GM12874 (cell line): ENCODE data around the gene REP15.

Experiments used
- TF ChIP-seq, protein P1 (sequence below): IDR thresholded peaks from 2 replicates; pipeline ENCODE4 v1.5.1; 2011; ENCODE audit warnings: low read depth, mild to moderate bottlenecking, control low read depth, low read length, moderate library complexity; ENCODE audit not compliant: insufficient read depth

The REP15 gene

GRCh38 chr12:27666510-27666909 is 29.7 kb upstream of the REP15 start:
- TF ChIP-seq, protein P1, sequence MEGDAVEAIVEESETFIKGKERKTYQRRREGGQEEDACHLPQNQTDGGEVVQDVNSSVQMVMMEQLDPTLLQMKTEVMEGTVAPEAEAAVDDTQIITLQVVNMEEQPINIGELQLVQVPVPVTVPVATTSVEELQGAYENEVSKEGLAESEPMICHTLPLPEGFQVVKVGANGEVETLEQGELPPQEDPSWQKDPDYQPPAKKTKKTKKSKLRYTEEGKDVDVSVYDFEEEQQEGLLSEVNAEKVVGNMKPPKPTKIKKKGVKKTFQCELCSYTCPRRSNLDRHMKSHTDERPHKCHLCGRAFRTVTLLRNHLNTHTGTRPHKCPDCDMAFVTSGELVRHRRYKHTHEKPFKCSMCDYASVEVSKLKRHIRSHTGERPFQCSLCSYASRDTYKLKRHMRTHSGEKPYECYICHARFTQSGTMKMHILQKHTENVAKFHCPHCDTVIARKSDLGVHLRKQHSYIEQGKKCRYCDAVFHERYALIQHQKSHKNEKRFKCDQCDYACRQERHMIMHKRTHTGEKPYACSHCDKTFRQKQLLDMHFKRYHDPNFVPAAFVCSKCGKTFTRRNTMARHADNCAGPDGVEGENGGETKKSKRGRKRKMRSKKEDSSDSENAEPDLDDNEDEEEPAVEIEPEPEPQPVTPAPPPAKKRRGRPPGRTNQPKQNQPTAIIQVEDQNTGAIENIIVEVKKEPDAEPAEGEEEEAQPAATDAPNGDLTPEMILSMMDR = no peak

- TF ChIP-seq, protein P1 = no peak
Measured at GRCh38 chr12:27667540-27667939, 28.7 kb upstream of the REP15 start.

DNA sequence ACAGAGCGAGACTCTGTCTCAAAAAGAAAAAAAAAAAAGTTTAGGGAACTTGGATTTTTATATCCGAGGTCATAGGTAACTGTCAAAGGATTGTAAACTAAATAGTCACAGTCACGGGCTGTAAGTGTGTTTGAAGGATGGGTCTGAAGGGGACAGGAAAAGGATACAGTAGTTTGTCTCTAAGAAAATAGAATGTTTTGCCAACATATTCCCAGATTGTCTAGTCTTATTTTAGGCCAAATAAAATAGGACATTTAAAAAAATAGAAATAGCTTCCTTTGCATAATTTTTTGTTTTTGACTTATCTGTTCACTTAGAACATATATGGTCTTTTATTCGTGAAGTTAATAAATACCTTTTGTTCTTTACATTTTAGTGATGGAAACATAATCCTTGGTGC is 24.2 kb upstream of the REP15 start:
- TF ChIP-seq, protein P1 = no peak

DNA sequence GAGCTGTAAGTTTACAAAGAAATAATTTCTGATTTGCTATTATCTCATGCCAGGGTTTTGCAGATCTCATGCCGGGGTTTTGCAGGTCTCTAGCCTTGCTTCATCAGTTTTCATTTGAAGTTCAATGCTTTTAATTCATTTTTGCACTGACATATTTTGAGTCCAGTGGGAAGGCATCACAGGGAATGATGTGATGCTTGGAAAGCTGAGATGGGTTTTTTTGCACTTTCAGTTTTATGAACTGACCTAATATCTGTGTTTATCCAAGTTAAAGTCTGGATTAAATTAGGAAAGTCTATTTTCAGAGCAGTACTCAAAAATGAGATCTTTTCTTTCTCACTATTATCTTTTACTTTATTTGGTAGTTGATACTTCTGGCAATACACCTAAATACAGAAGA is 23.6 kb upstream of the REP15 start:
- TF ChIP-seq, protein P1 = no peak

DNA sequence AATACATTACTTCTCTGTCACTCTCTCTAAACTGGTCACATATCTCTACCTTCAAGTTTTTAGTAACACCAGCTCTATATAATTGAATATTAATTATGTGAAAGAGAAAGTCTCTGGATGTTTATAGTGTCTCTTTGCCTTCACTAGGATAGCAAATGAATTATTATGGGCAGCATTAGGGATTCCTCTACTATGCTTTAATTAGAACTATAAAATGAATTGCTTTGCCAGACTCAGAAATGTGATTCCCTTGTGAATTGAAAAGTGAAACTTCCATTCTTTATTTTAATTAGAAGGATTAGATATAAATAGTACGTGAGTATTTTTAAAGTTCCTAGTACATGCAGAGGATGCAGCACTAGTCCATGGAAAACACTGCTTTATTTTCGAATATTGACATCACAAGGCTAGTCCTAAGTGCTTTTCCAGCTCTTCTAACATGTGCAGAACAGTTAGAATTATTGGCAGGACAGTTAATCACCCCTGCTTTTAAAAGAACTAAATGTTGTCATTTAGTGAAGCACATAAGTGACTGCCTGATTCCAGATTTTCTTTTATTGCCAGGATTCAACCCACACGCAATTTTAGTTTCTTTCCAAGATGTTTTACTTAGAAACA is 23.0 kb upstream of the REP15 start:
- TF ChIP-seq, protein P1 = no peak

DNA sequence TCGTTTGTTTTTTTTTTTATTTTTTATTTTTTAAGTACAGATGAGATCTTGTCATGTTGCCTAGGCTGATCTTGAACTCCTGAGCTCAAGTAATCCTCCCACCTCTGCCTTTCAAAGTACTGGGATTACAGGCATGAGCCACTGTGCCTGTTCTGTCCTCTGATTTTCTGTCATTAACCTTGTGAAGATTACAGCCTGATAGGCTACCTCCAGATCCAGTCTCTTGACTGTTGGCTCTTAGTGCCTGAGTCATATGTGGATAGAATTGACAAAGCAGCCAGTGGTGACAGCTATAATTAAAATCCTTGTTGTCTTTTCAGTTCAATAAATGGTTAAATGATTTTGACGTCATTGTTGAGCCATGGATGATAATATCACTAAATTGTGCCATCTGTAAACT is 21.3 kb upstream of the REP15 start:
- TF ChIP-seq, protein P1 = no peak

- TF ChIP-seq, protein P1 = no peak
Measured at GRCh38 chr12:27680619-27681018, 15.6 kb upstream of the REP15 start.
